ENCODE measurements around the gene CWC27.

- TF ChIP-seq CTCF (IDR thresholded peaks at IDR 0.05; ENCODE audit: low read length) (no peak), EZH2 (IDR thresholded peaks at IDR 0.05; ENCODE audit: borderline replicate concordance, low read length) (no peak)
Observed at GRCh38 chr5:65014769-65015168, 246.0 kb downstream of the CWC27 start.
